Loucy (cell line): Measurements from ENCODE around the gene WNT3.

Experiments
- H2AFZ ChIP-seq: fragments of 200-600 bp; sonication (generic); 2 replicates; pipeline ENCODE4 v1.6.0; 2016; ENCODE audit warnings: antibody characterized with exemption, mild to moderate bottlenecking, low read length, moderate library complexity
- H3F3A ChIP-seq: fragments of 200-600 bp; 2 replicates; pipeline ENCODE4 v1.6.0; 2016; ENCODE audit warnings: antibody characterized with exemption, low read depth, mild to moderate bottlenecking
- H3K27me3 ChIP-seq: fragments of 200-600 bp; sonication (generic); 2 replicates; pipeline ENCODE4 v1.6.1; 2014; ENCODE audit warnings: low read length, mild to moderate bottlenecking; ENCODE audit not compliant: insufficient read depth, poor library complexity, severe bottlenecking
- H3K36me3 ChIP-seq: fragments of 200-600 bp; sonication (generic); 2 replicates; pipeline ENCODE4 v1.6.1; 2016; ENCODE audit warnings: low read length; ENCODE audit not compliant: insufficient read depth
- H3K4me1 ChIP-seq: fragments of 200-600 bp; sonication (generic); 2 replicates; pipeline ENCODE4 v1.5.1; 2014; ENCODE audit warnings: low read length, mild to moderate bottlenecking; ENCODE audit not compliant: insufficient read depth, poor library complexity, severe bottlenecking
- H3K4me2 ChIP-seq: fragments of 200-600 bp; sonication (generic); 2 replicates; pipeline ENCODE4 v1.6.0; 2014; ENCODE audit warnings: antibody characterized with exemption, low read length, low read depth, mild to moderate bottlenecking; ENCODE audit not compliant: poor library complexity, severe bottlenecking
- H3K4me3 ChIP-seq: fragments of 200-600 bp; sonication (generic); 2 replicates; pipeline ENCODE4 v1.5.1; 2014; ENCODE audit warnings: low read length, mild to moderate bottlenecking, mixed read lengths; ENCODE audit not compliant: poor library complexity, severe bottlenecking
- H3K79me2 ChIP-seq: fragments of 200-600 bp; sonication (generic); 2 replicates; pipeline ENCODE4 v1.6.1; 2014; ENCODE audit warnings: low read length; ENCODE audit not compliant: insufficient read depth
- H3K9ac ChIP-seq: fragments of 200-600 bp; sonication (generic); 2 replicates; pipeline ENCODE4 v1.6.0; 2014; ENCODE audit warnings: mild to moderate bottlenecking, low read depth, low read length, moderate library complexity; ENCODE audit not compliant: poor library complexity, severe bottlenecking
- H3K9me2 ChIP-seq: fragments of 200-600 bp; sonication (generic); replicated peaks from 2 replicates; pipeline ENCODE4 v1.6.1; 2016; ENCODE audit warnings: low read depth, low read length, mixed read lengths
- H3K9me3 ChIP-seq: fragments of 200-600 bp; sonication (generic); 2 replicates; pipeline ENCODE4 v1.6.1; 2014; ENCODE audit warnings: mild to moderate bottlenecking, antibody characterized with exemption, low read length, low read depth; ENCODE audit not compliant: insufficient read depth
- H4K20me1 ChIP-seq: fragments of 200-600 bp; sonication (generic); 2 replicates; pipeline ENCODE4 v1.6.0; 2014; ENCODE audit warnings: antibody characterized with exemption, low read length, mild to moderate bottlenecking; ENCODE audit not compliant: insufficient read depth, poor library complexity, severe bottlenecking
- CTCF ChIP-seq: fragments of 200-600 bp; sonication (generic); conservative IDR thresholded peaks from 2 replicates; pipeline ENCODE4 v1.5.1; 2014; ENCODE audit warnings: mild to moderate bottlenecking, antibody characterized with exemption, low read length
- EZH2phosphoT487 ChIP-seq: fragments of 200-600 bp; IDR thresholded peaks from 2 replicates; pipeline ENCODE4 v1.6.1; 2018; ENCODE audit warnings: antibody characterized with exemption, mild to moderate bottlenecking, moderate library complexity, borderline replicate concordance

The WNT3 gene

GRCh38 chr17:46756081-46756735, 62.3 kb downstream of the WNT3 start:
- H3K9ac ChIP-seq, result no peak overlapping the region
- H3K36me3 ChIP-seq, result peaks cover 42% of the 10 kb centered on the region
- no peaks in the 10 kb centered on the region for H3K4me1 ChIP-seq
- no peaks in the 10 kb centered on the region for H3F3A ChIP-seq
- H3K9me3 ChIP-seq, result no peaks in the 10 kb centered on the region
- no peaks in the 10 kb centered on the region for H3K9me2 ChIP-seq
- no peaks in the 10 kb centered on the region for H4K20me1 ChIP-seq
- TF ChIP-seq EZH2phosphoT487 (no peak), CTCF (no peak)
- no peaks in the 10 kb centered on the region for H3K27me3 ChIP-seq
- H3K79me2 ChIP-seq, result no peaks in the 10 kb centered on the region
- H2AFZ ChIP-seq, result no peak overlapping the region
- H3K4me2 ChIP-seq, result no peak overlapping the region
- no peak overlapping the region for H3K4me3 ChIP-seq

- H2AFZ ChIP-seq, result no peak overlapping the region
- H4K20me1 ChIP-seq, result no peaks in the 10 kb centered on the region
- no peak overlapping the region for H3K9ac ChIP-seq
- no peaks in the 10 kb centered on the region for H3F3A ChIP-seq
- H3K36me3 ChIP-seq, result peaks cover 41% of the 10 kb centered on the region
- no peaks in the 10 kb centered on the region for H3K4me1 ChIP-seq
- no peak overlapping the region for H3K4me2 ChIP-seq
- H3K9me2 ChIP-seq, result no peaks in the 10 kb centered on the region
- TF ChIP-seq CTCF, result no peak
- no peak for TF ChIP-seq EZH2phosphoT487
- H3K27me3 ChIP-seq, result no peaks in the 10 kb centered on the region
- H3K9me3 ChIP-seq, result no peaks in the 10 kb centered on the region
- no peaks in the 10 kb centered on the region for H3K79me2 ChIP-seq
- no peak overlapping the region for H3K4me3 ChIP-seq
Measured at GRCh38 chr17:46753776-46754175, 64.7 kb downstream of the WNT3 start.

- H3K4me1 ChIP-seq, result no peaks in the 10 kb centered on the region
- H4K20me1 ChIP-seq, result no peaks in the 10 kb centered on the region
- H3K27me3 ChIP-seq, result no peaks in the 10 kb centered on the region
- no peak overlapping the region for H3K4me2 ChIP-seq
- H2AFZ ChIP-seq, result no peak overlapping the region
- H3K9ac ChIP-seq, result no peak overlapping the region
- no peaks in the 10 kb centered on the region for H3K9me3 ChIP-seq
- no peaks in the 10 kb centered on the region for H3K79me2 ChIP-seq
- TF ChIP-seq CTCF (no peak), EZH2phosphoT487 (no peak)
- H3K9me2 ChIP-seq, result no peaks in the 10 kb centered on the region
- no peaks in the 10 kb centered on the region for H3F3A ChIP-seq
- no peak overlapping the region for H3K4me3 ChIP-seq
- H3K36me3 ChIP-seq, result peaks cover 35% of the 10 kb centered on the region
Measured at GRCh38 chr17:46751425-46751824, 67.1 kb downstream of the WNT3 start.
